ENCODE data around the gene SSNA1. TPM values are rescaled to one million over a fixed set of nuclear protein-coding genes. Genes with fewer than 3 reads are reported as not detected.

SSNA1 gene
- total and polyA plus RNA-seq, 2 experiments from 2014 or later = 82.2 to 128 TPM

GRCh38 chr9:137186385-137186784 is 2.1 kb upstream of the SSNA1 start:
- peaks cover 25% of the 10 kb centered on the region for H4K20me1 ChIP-seq (ENCODE audit: insufficient read depth, poor library complexity, severe bottlenecking)
- H3K9me3 ChIP-seq (ENCODE audit: low read depth) = no peaks in the 10 kb centered on the region
- H3K4me2 ChIP-seq = peak overlapping the region; percentile 95
- no peak for DNase-seq (ENCODE audit: low spot score)
- H3K4me3 ChIP-seq = no peak overlapping the region
- H3K27me3 ChIP-seq = no peaks in the 10 kb centered on the region
- no peak for TF ChIP-seq CTCF (IDR thresholded peaks at IDR 0.05; ENCODE audit: poor library complexity)
- TF ChIP-seq EZH2phosphoT487 (IDR thresholded peaks at IDR 0.05; ENCODE audit: low read depth, severe bottlenecking, unreplicated experiment) = no peak
- TF ChIP-seq EZH2 (IDR thresholded peaks at IDR 0.05; ENCODE audit: borderline replicate concordance) = no peak
- no peaks in the 10 kb centered on the region for H3K9me2 ChIP-seq (replicated peaks; ENCODE audit: insufficient read depth)
- no peak overlapping the region for H2AFZ ChIP-seq
- peaks cover 22% of the 10 kb centered on the region for H3K4me1 ChIP-seq (ENCODE audit: insufficient read depth)
- 93% methylated on average over 6 of the region's 6 CpGs for WGBS (ENCODE audit: low lambda C conversion rate, missing lambda C conversion rate)
- peaks cover 39% of the 10 kb centered on the region for H3K79me2 ChIP-seq
- no peaks in the 10 kb centered on the region for H3K36me3 ChIP-seq (replicated peaks; ENCODE audit: insufficient read depth, low read depth)
- H3K27ac ChIP-seq = no peak overlapping the region

GRCh38 chr9:137187386-137187785 is 1.1 kb upstream of the SSNA1 start:
- Histone ChIP-seq H3K4me2 (peak overlapping the region; percentile 95), H3K9me2 (replicated peaks; ENCODE audit: insufficient read depth) (no peaks in the 10 kb centered on the region), H3K9me3 (ENCODE audit: low read depth) (no peaks in the 10 kb centered on the region), H3K27ac (no peak overlapping the region), H3K4me3 (peak overlapping the region; percentile 59), H4K20me1 (ENCODE audit: insufficient read depth, poor library complexity, severe bottlenecking) (peaks cover 25% of the 10 kb centered on the region), H3K4me1 (ENCODE audit: insufficient read depth) (peaks cover 22% of the 10 kb centered on the region), H3K27me3 (no peaks in the 10 kb centered on the region), H2AFZ (no peak overlapping the region), H3K79me2 (peaks cover 49% of the 10 kb centered on the region), H3K36me3 (replicated peaks; ENCODE audit: insufficient read depth, low read depth) (no peaks in the 10 kb centered on the region)
- 91% methylated on average over 15 of the region's 15 CpGs for WGBS (ENCODE audit: low lambda C conversion rate, missing lambda C conversion rate)
- TF ChIP-seq EZH2phosphoT487 (IDR thresholded peaks at IDR 0.05; ENCODE audit: low read depth, severe bottlenecking, unreplicated experiment) (no peak), EZH2 (IDR thresholded peaks at IDR 0.05; ENCODE audit: borderline replicate concordance) (no peak), CTCF (IDR thresholded peaks at IDR 0.05; ENCODE audit: poor library complexity) (no peak)
- no peak for DNase-seq (ENCODE audit: low spot score)

GRCh38 chr9:137188086-137188489 is 388 bp upstream of the SSNA1 start:
- WGBS (ENCODE audit: low lambda C conversion rate, missing lambda C conversion rate) = 2% methylated on average over 30 of the region's 31 CpGs
- H2AFZ ChIP-seq = peak overlapping the region; percentile 77
- H3K4me2 ChIP-seq = peak overlapping the region; percentile 95
- DNase-seq (ENCODE audit: low spot score) = no peak
- no peaks in the 10 kb centered on the region for H3K27me3 ChIP-seq
- H3K9me2 ChIP-seq (replicated peaks; ENCODE audit: insufficient read depth) = no peaks in the 10 kb centered on the region
- peaks cover 56% of the 10 kb centered on the region for H3K79me2 ChIP-seq
- no peaks in the 10 kb centered on the region for H3K9me3 ChIP-seq (ENCODE audit: low read depth)
- no peaks in the 10 kb centered on the region for H3K36me3 ChIP-seq (replicated peaks; ENCODE audit: insufficient read depth, low read depth)
- peaks cover 25% of the 10 kb centered on the region for H4K20me1 ChIP-seq (ENCODE audit: insufficient read depth, poor library complexity, severe bottlenecking)
- H3K4me3 ChIP-seq = peak overlapping the region; percentile 59
- H3K27ac ChIP-seq = peak overlapping the region; percentile 98
- H3K4me1 ChIP-seq (ENCODE audit: insufficient read depth) = peaks cover 22% of the 10 kb centered on the region
- TF ChIP-seq EZH2phosphoT487 (IDR thresholded peaks at IDR 0.05; ENCODE audit: low read depth, severe bottlenecking, unreplicated experiment) (no peak), CTCF (IDR thresholded peaks at IDR 0.05; ENCODE audit: poor library complexity) (no peak), EZH2 (IDR thresholded peaks at IDR 0.05; ENCODE audit: borderline replicate concordance) (no peak)

Data from hepatocyte (in vitro differentiated cells).